ENCODE measurements around the gene IL27RA. TPM values are rescaled to one million over a fixed set of nuclear protein-coding genes. Genes with fewer than 3 reads are reported as not detected.

The IL27RA gene
- total RNA-seq, 1 experiment from 2014 or later = 13.6 TPM

- no peak for DNase-seq
- H3K79me2 ChIP-seq (ENCODE audit: insufficient read depth, low read length) = no peaks in the 10 kb centered on the region
- H3K4me1 ChIP-seq (ENCODE audit: insufficient read depth, low read length) = no peaks in the 10 kb centered on the region
- H3K23ac ChIP-seq (ENCODE audit: insufficient read length, low read depth, low read length) = no peak overlapping the region
- Mint-ChIP-seq H3K9me3 (no peaks in the 10 kb centered on the region), H3K27me3 (ENCODE audit: low read depth) (peaks cover 8% of the 10 kb centered on the region), H3K27ac (no peak overlapping the region), H3K4me3 (no peak overlapping the region), H3K36me3 (ENCODE audit: insufficient read depth in 1 of 3, low read depth in 3 of 3) (no peaks in the 10 kb centered on the region; a peak in 2 of 7 replicates), H3K4me1 (peaks cover 4 to 8% of the 10 kb centered on the region in 2 experiments; a peak in 3 of 4 replicates)
- no peak overlapping the region for H3K18ac ChIP-seq (ENCODE audit: insufficient read length, low read depth, low read length)
- H2BK5ac ChIP-seq (ENCODE audit: insufficient read length, low read length) = no peak overlapping the region
- no peak overlapping the region for H3T11ph ChIP-seq (ENCODE audit: low read length)
- no peak overlapping the region for H4K8ac ChIP-seq (replicated peaks; ENCODE audit: insufficient read length, low read depth, low read length)
- H4K5ac ChIP-seq (ENCODE audit: insufficient read length, low read depth, low read length) = no peak overlapping the region
- no peak overlapping the region for H3K4me2 ChIP-seq (ENCODE audit: insufficient read depth, insufficient read length, low read length)
- H3K4ac ChIP-seq (ENCODE audit: low read depth, low read length) = no peak overlapping the region
- no peaks in the 10 kb centered on the region for H3K79me1 ChIP-seq (ENCODE audit: insufficient read depth, low read depth, low read length, poor library complexity, severe bottlenecking)
- H2BK12ac ChIP-seq (ENCODE audit: insufficient read length, low read depth, low read length) = no peak overlapping the region
- no peak overlapping the region for H2AFZ ChIP-seq (ENCODE audit: low read length)
- H3K27me3 ChIP-seq (ENCODE audit: insufficient read depth, low read length) = no peaks in the 10 kb centered on the region
- no peaks in the 10 kb centered on the region for H4K20me1 ChIP-seq (ENCODE audit: control insufficient read depth, insufficient read depth, insufficient read length)
- H3K9me3 ChIP-seq (ENCODE audit: control insufficient read depth, low read depth, low read length) = no peaks in the 10 kb centered on the region
- H2BK15ac ChIP-seq (ENCODE audit: low read depth, low read length) = no peak overlapping the region
- peaks cover 13% of the 10 kb centered on the region for H3K23me2 ChIP-seq (ENCODE audit: insufficient read length, low read depth, low read length, poor library complexity, severe bottlenecking)
- TF ChIP-seq, protein P1, sequence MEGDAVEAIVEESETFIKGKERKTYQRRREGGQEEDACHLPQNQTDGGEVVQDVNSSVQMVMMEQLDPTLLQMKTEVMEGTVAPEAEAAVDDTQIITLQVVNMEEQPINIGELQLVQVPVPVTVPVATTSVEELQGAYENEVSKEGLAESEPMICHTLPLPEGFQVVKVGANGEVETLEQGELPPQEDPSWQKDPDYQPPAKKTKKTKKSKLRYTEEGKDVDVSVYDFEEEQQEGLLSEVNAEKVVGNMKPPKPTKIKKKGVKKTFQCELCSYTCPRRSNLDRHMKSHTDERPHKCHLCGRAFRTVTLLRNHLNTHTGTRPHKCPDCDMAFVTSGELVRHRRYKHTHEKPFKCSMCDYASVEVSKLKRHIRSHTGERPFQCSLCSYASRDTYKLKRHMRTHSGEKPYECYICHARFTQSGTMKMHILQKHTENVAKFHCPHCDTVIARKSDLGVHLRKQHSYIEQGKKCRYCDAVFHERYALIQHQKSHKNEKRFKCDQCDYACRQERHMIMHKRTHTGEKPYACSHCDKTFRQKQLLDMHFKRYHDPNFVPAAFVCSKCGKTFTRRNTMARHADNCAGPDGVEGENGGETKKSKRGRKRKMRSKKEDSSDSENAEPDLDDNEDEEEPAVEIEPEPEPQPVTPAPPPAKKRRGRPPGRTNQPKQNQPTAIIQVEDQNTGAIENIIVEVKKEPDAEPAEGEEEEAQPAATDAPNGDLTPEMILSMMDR (conservative IDR thresholded peaks at IDR 0.05) = no peak
- no peak overlapping the region for H2BK20ac ChIP-seq (ENCODE audit: low read depth, low read length, poor library complexity, severe bottlenecking)
- H4K91ac ChIP-seq (ENCODE audit: insufficient read length, low read depth, low read length) = no peak overlapping the region
- H3K56ac ChIP-seq (ENCODE audit: insufficient read length, low read depth, low read length) = no peak overlapping the region
- no peak overlapping the region for H3K9ac ChIP-seq (ENCODE audit: extremely low read depth, insufficient read length, low read length)
- no peak overlapping the region for H3K27ac ChIP-seq (ENCODE audit: insufficient read length, low read depth, low read length)
- WGBS (ENCODE audit: extremely low coverage, insufficient read length, low lambda C conversion rate) = no CpG with 5 or more reads among the region's 7 CpGs
- H2AK5ac ChIP-seq (ENCODE audit: insufficient read length, low read length) = no peak overlapping the region
- no peak overlapping the region for H2BK120ac ChIP-seq (ENCODE audit: low read depth, low read length, poor library complexity, severe bottlenecking)
- H3K14ac ChIP-seq (ENCODE audit: insufficient read depth, low read length) = no peak overlapping the region
These were observed 4.1 kb downstream of the IL27RA start for GRCh38 chr19:14035706-14036105.
